ENCODE measurements around the gene C10orf95. TPM values are rescaled to one million over a fixed set of nuclear protein-coding genes. Genes with fewer than 3 reads are reported as not detected.

C10orf95 gene
- total RNA-seq, 1 experiment from 2014 or later: 0.82 TPM

DNA sequence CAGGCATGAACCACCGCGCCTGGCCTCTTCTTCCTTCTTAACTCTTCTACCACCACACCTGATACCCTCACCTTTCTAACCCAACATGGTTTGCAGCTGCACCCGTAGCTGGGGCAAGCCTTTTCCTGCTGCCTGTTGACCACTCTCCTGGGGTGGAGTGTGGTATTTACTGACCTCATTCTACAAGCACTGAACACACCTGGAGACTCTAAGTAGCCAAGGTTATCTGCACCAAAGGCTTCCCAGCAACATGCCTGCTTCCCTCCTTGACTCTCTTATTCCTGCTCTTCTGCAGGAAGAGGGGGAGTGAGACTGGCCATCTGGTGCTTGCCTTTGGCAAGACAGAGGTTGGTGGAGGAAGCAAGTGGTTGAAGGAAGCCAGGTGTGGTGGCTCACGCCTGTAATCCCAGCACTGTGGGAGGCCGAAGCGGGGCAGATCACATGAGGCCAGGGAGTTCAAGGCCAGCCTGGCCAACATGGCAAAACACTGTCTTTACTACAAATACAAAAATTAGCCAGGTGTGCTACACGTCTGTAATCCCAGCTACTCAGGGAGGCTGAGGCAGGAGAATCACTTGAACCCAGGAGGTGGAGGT is 41.1 kb upstream of the C10orf95 start:
- no peaks in the 10 kb centered on the region for H3K4me1 Mint-ChIP-seq (ENCODE audit: low read depth, unreplicated experiment)
- ChIA-PET CTCF (interaction anchor here (0.7 kb wide), 1 partner anchor 334 kb away, joined by 5 read pairs; no protein-coding TSS in a partner anchor), POLR2A (no interaction called here)
- H3K27ac Mint-ChIP-seq (ENCODE audit: unreplicated experiment): peak overlapping the region; percentile 53
- no peaks in the 10 kb centered on the region for H3K27me3 ChIP-seq (replicated peaks; ENCODE audit: control insufficient read depth, insufficient read depth, low read length)
- no peak for DNase-seq
- TF ChIP-seq, protein P1, sequence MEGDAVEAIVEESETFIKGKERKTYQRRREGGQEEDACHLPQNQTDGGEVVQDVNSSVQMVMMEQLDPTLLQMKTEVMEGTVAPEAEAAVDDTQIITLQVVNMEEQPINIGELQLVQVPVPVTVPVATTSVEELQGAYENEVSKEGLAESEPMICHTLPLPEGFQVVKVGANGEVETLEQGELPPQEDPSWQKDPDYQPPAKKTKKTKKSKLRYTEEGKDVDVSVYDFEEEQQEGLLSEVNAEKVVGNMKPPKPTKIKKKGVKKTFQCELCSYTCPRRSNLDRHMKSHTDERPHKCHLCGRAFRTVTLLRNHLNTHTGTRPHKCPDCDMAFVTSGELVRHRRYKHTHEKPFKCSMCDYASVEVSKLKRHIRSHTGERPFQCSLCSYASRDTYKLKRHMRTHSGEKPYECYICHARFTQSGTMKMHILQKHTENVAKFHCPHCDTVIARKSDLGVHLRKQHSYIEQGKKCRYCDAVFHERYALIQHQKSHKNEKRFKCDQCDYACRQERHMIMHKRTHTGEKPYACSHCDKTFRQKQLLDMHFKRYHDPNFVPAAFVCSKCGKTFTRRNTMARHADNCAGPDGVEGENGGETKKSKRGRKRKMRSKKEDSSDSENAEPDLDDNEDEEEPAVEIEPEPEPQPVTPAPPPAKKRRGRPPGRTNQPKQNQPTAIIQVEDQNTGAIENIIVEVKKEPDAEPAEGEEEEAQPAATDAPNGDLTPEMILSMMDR (IDR thresholded peaks at IDR 0.05; ENCODE audit: insufficient read depth in 1 of 2, low read depth in 1 of 2, low read length in 1 of 2, severe bottlenecking in 1 of 2, unreplicated experiment in 1 of 2): no peak
- no peak overlapping the region for H3K4me3 ChIP-seq (ENCODE audit: low read depth, low read length)
- H3K4me3 Mint-ChIP-seq (ENCODE audit: unreplicated experiment): no peak overlapping the region
- intact Hi-C loops (cut with micrococcal nuclease; ENCODE audit: unreplicated experiment): no loop called here
- H3K4me1 ChIP-seq: no peaks in the 10 kb centered on the region
- peaks cover 36% of the 10 kb centered on the region for H3K36me3 Mint-ChIP-seq (ENCODE audit: insufficient read depth, unreplicated experiment)
- no peaks in the 10 kb centered on the region for H3K9me3 ChIP-seq
- H3K9me3 Mint-ChIP-seq (ENCODE audit: unreplicated experiment): no peaks in the 10 kb centered on the region
- no peaks in the 10 kb centered on the region for H3K36me3 ChIP-seq (ENCODE audit: control insufficient read depth, insufficient read depth, low read length)
- no peaks in the 10 kb centered on the region for H3K27me3 Mint-ChIP-seq (ENCODE audit: insufficient read depth, unreplicated experiment)
- no TSS peak for BruUV-seq (replicated peaks)

DNA sequence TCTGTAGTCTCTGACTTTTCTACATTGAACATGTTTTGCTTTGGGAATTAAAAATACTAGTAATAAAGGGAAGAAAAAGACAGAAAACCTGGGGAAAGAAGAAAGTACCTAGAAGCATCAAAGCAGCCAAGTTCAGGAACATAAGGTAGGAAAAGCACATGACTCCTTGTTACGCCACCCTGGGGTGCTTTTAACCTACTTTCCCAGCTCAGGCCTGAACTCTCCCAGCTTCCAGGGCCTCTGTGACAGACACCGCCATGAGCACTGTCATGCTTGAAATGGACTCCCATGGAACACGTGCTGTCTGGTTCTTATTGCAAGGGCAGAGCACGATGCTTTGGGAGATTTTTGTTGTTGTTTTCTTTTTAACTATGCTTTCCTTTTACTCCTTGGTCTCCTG is 39.8 kb upstream of the C10orf95 start:
- DNase-seq: no peak
- Mint-ChIP-seq H3K4me3 (ENCODE audit: unreplicated experiment) (no peak overlapping the region), H3K27me3 (ENCODE audit: insufficient read depth, unreplicated experiment) (no peaks in the 10 kb centered on the region), H3K36me3 (ENCODE audit: insufficient read depth, unreplicated experiment) (peaks cover 32% of the 10 kb centered on the region), H3K27ac (ENCODE audit: unreplicated experiment) (no peak overlapping the region), H3K9me3 (ENCODE audit: unreplicated experiment) (no peaks in the 10 kb centered on the region), H3K4me1 (ENCODE audit: low read depth, unreplicated experiment) (no peaks in the 10 kb centered on the region)
- TF ChIP-seq, protein P1 (IDR thresholded peaks at IDR 0.05; ENCODE audit: insufficient read depth in 1 of 2, low read depth in 1 of 2, low read length in 1 of 2, severe bottlenecking in 1 of 2, unreplicated experiment in 1 of 2): no peak
- intact Hi-C loops (cut with micrococcal nuclease; ENCODE audit: unreplicated experiment): no loop called here
- CTCF ChIA-PET: interaction anchor here (0.7 kb wide), 1 partner anchor 321 kb away, joined by 3 read pairs; no protein-coding TSS in a partner anchor
- POLR2A ChIA-PET: no interaction called here
- Histone ChIP-seq H3K36me3 (ENCODE audit: control insufficient read depth, insufficient read depth, low read length) (no peaks in the 10 kb centered on the region), H3K4me3 (ENCODE audit: low read depth, low read length) (no peak overlapping the region), H3K27me3 (replicated peaks; ENCODE audit: control insufficient read depth, insufficient read depth, low read length) (no peaks in the 10 kb centered on the region), H3K4me1 (no peaks in the 10 kb centered on the region), H3K9me3 (no peaks in the 10 kb centered on the region)
- no TSS peak for BruUV-seq (replicated peaks)

DNA sequence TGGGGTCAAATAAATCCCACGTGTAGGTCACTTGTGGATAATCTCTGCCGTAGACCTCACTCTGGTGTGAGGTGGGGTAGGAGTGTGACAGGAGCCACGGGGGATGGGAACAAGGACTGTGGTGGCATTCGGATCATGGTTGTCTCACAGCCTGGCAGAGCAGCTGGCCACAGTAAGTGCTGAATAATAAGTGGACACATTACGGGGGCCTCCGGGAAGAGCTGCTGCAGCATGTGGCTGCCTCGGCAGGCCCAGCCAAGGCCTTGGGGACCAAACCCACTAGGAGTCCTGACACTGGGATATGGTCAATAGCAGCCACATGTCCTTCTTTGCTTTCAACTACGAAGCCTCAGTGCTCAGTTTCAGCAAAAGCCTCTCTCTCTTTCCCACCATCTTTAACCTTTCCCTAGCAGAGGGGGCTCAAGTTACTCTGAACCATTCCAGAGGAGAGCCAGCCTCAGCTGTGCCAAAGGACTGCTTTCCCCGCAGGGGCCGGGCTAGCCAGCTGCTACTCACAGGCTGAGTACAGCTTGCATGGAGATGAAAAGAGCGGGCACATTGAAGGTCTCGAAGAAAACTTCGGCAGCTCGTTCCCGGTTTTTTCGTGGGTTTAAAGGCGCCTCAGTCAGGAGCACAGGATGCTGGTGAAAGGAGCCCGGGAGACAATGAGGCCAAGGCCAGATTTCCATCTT is 33.9 kb upstream of the C10orf95 start:
- Mint-ChIP-seq H3K4me3 (ENCODE audit: unreplicated experiment) (no peak overlapping the region), H3K27ac (ENCODE audit: unreplicated experiment) (no peak overlapping the region), H3K9me3 (ENCODE audit: unreplicated experiment) (no peaks in the 10 kb centered on the region), H3K27me3 (ENCODE audit: insufficient read depth, unreplicated experiment) (no peaks in the 10 kb centered on the region), H3K4me1 (ENCODE audit: low read depth, unreplicated experiment) (no peaks in the 10 kb centered on the region), H3K36me3 (ENCODE audit: insufficient read depth, unreplicated experiment) (peaks cover 66% of the 10 kb centered on the region)
- POLR2A ChIA-PET: interaction anchor here (0.6 kb wide), 1 partner anchor 250 kb away, joined by 8 read pairs; no protein-coding TSS in a partner anchor
- BruUV-seq (replicated peaks): no TSS peak
- TF ChIP-seq, protein P1 (IDR thresholded peaks at IDR 0.05; ENCODE audit: insufficient read depth in 1 of 2, low read depth in 1 of 2, low read length in 1 of 2, severe bottlenecking in 1 of 2, unreplicated experiment in 1 of 2): no peak
- CTCF ChIA-PET: no interaction called here
- intact Hi-C loops (cut with micrococcal nuclease; ENCODE audit: unreplicated experiment): no loop called here
- Histone ChIP-seq H3K36me3 (ENCODE audit: control insufficient read depth, insufficient read depth, low read length) (peaks cover 3% of the 10 kb centered on the region), H3K27me3 (replicated peaks; ENCODE audit: control insufficient read depth, insufficient read depth, low read length) (no peaks in the 10 kb centered on the region), H3K4me3 (ENCODE audit: low read depth, low read length) (no peak overlapping the region), H3K9me3 (no peaks in the 10 kb centered on the region), H3K4me1 (no peaks in the 10 kb centered on the region)
- no peak for DNase-seq
